ENCODE measurements around the gene SLC5A6.

DNA sequence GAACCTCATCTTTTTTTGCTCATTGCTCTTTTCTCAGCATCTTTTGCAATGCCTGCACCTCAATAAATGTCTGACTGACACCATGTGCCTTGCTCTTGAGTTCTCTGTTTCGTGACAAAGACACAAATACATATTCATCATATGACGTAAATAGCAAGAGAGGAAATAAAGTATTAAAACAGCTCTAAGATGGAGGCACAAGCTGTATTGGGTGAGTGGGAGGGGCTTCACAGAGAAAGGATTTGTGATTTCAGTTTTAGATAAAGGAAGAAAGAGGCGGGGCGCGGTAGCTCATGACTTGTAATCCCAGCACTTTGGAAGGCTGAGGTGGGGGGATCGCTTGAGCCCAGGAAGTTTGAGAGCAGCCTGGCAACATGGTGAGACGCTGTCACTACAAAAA is 8.0 kb upstream of the SLC5A6 start:
- no peak for TF ChIP-seq FOXK2 (IDR thresholded peaks at IDR 0.05)
- TF ChIP-seq, protein P1, sequence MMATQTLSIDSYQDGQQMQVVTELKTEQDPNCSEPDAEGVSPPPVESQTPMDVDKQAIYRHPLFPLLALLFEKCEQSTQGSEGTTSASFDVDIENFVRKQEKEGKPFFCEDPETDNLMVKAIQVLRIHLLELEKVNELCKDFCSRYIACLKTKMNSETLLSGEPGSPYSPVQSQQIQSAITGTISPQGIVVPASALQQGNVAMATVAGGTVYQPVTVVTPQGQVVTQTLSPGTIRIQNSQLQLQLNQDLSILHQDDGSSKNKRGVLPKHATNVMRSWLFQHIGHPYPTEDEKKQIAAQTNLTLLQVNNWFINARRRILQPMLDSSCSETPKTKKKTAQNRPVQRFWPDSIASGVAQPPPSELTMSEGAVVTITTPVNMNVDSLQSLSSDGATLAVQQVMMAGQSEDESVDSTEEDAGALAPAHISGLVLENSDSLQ (IDR thresholded peaks at IDR 0.05), result no peak

Data from HEK293T (cell line).